Lung (tissue), 12 donors: ENCODE data around the gene THY1. TPM values are rescaled to one million over a fixed set of nuclear protein-coding genes. Genes with fewer than 3 reads are reported as not detected.
A peak's percentile ranks its signal among the peaks of the same experiment; 100 is the strongest.

Experiments used
- ATAC-seq: fragments of 200-7000 bp; cut with Tn5 transposase; one replicate; pipeline ENCODE4 v1.9.1; 2020; ENCODE audit warnings: moderate number of reproducible peaks; ENCODE audit not compliant: insufficient read depth, low FRiP score
- DNase-seq, 3 donors: peaks; one replicate each; pipeline ENCODE4 v3.0.0-alpha.2; 2013 to 2017
- H3K27ac ChIP-seq, 2 donors: one replicate each; pipeline ENCODE4 v1.5.1; 2013; ENCODE audit warnings: mild to moderate bottlenecking in 2 of 2, moderate library complexity in 2 of 2, control low read depth in 1 of 2, inconsistent platforms in 1 of 2, low read depth in 1 of 2, low read length in 1 of 2
- H3K27me3 ChIP-seq, 3 donors: one replicate each; pipeline ENCODE4 v1.5.1; 2013; ENCODE audit warnings: low read length in 2 of 3; ENCODE audit not compliant: control insufficient read depth in 3 of 3, insufficient read depth in 3 of 3
- H3K36me3 ChIP-seq, 4 donors: one replicate each; pipeline ENCODE4 v1.5.1; 2013; ENCODE audit warnings: low read length in 4 of 4, mild to moderate bottlenecking in 1 of 4, moderate library complexity in 1 of 4; ENCODE audit not compliant: control insufficient read depth in 4 of 4, insufficient read depth in 4 of 4
- H3K4me1 ChIP-seq, 5 donors: one replicate each; pipeline ENCODE4 v1.5.1; 2013; ENCODE audit warnings: low read length in 5 of 5, mild to moderate bottlenecking in 2 of 5, moderate library complexity in 1 of 5; ENCODE audit not compliant: control insufficient read depth in 5 of 5, insufficient read depth in 5 of 5
- H3K4me3 ChIP-seq: one replicate; pipeline ENCODE4 v1.5.1; 2013; ENCODE audit warnings: mild to moderate bottlenecking, control low read depth, moderate library complexity
- H3K9ac ChIP-seq, 2 donors: one replicate each; pipeline ENCODE4 v1.5.1; 2013; ENCODE audit warnings: low read length in 2 of 2, control low read depth in 1 of 2; ENCODE audit not compliant: insufficient read depth in 1 of 2
- H3K9me3 ChIP-seq, 4 donors: one replicate each; pipeline ENCODE4 v1.5.1; 2013; ENCODE audit warnings: low read length in 3 of 4, mild to moderate bottlenecking in 1 of 4, moderate library complexity in 1 of 4; ENCODE audit not compliant: control insufficient read depth in 4 of 4, insufficient read depth in 3 of 4
- WGBS, 2 donors: extraction: QIAGEN DNeasy Blood & Tissue Kit; methylation state at CpG; one replicate each; pipeline ENCODE4 v1.1.7; 2013; 5-methylcytosine and 5-hydroxymethylcytosine counted together
- polyA plus RNA-seq, 2 donors: library from polyadenylated mRNA; stranded (reverse); fragments of 200-250 nt; gene quantifications; one replicate each; pipeline ENCODE4 v1.2.1, GENCODE V29; 2013
- total RNA-seq, 2 donors: library from RNA; depleted of rRNA in 1 of 2; stranded (reverse); fragments of >200 nt in 1 of 2; gene quantifications; one replicate each; pipeline ENCODE4 v1.2.1, GENCODE V29; 2014 to 2021
- TF ChIP-seq, protein P1 (sequence below): IDR thresholded peaks from 2 replicates; pipeline ENCODE4 v1.5.1; 2012; ENCODE audit warnings: mild to moderate bottlenecking; ENCODE audit errors: control extremely low read depth, extremely low read depth
- donor health status: control.
- donor health status: control.
- donor health status: Bipolar disorder and iron deficiency.
- donor health status: healthy.
- donor health status: DM: yes; HTN: yes; CAD: no.

The THY1 gene
- total and polyA plus RNA-seq, 4 donors: 5.1 to 44.2 (median 13.3) TPM

DNA sequence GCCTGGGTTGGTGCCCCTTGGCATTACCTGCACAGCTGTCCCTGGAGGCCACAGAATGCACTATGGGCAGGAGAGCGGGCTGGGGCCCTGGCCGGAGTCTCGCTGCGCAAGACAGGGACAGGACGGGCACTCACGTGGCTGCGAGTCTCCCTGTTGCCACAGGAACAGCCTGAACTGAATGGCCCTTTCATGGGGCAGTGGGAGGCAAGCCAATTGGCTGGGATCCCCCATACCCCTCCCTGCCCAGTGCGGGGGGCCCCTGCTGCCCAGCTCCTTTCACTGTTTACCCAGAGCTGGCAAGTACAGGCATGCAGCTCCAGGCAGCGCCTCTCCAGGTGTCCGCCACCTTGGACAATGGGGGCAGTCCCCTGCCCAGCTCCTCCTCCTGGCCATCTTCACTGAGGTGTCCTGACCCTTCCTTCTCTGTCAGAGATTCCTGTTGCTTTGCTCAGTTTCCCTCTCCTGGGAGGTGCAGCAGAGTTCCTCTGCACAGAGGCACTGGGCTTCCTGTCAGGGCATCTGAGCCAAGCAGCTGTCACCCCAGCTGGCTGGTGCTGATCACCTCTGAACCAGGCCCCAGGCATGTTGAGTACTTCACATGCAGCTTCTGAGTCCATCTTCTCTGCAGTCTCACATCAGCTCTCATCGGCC lies 46.6 kb downstream of the THY1 start:
- Histone ChIP-seq H3K36me3 (no peaks in the 10 kb centered on the region), H3K4me3 (no peak overlapping the region), H3K4me1 (peaks cover 0 to 33% (median 8%) of the 10 kb centered on the region in 5 donors), H3K9me3 (no peaks in the 10 kb centered on the region), H3K27ac (peak overlapping the region in 1 of 2 donors; percentile 81), H3K9ac (no peak overlapping the region), H3K27me3 (no peaks in the 10 kb centered on the region)
- DNase-seq: peak; percentile 42 to 73 (median 72)
- TF ChIP-seq, protein P1, sequence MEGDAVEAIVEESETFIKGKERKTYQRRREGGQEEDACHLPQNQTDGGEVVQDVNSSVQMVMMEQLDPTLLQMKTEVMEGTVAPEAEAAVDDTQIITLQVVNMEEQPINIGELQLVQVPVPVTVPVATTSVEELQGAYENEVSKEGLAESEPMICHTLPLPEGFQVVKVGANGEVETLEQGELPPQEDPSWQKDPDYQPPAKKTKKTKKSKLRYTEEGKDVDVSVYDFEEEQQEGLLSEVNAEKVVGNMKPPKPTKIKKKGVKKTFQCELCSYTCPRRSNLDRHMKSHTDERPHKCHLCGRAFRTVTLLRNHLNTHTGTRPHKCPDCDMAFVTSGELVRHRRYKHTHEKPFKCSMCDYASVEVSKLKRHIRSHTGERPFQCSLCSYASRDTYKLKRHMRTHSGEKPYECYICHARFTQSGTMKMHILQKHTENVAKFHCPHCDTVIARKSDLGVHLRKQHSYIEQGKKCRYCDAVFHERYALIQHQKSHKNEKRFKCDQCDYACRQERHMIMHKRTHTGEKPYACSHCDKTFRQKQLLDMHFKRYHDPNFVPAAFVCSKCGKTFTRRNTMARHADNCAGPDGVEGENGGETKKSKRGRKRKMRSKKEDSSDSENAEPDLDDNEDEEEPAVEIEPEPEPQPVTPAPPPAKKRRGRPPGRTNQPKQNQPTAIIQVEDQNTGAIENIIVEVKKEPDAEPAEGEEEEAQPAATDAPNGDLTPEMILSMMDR: no peak
- no peak for ATAC-seq
- 66 to 84% methylated on average over 11 of the region's 11 CpGs for WGBS, 2 donors

DNA sequence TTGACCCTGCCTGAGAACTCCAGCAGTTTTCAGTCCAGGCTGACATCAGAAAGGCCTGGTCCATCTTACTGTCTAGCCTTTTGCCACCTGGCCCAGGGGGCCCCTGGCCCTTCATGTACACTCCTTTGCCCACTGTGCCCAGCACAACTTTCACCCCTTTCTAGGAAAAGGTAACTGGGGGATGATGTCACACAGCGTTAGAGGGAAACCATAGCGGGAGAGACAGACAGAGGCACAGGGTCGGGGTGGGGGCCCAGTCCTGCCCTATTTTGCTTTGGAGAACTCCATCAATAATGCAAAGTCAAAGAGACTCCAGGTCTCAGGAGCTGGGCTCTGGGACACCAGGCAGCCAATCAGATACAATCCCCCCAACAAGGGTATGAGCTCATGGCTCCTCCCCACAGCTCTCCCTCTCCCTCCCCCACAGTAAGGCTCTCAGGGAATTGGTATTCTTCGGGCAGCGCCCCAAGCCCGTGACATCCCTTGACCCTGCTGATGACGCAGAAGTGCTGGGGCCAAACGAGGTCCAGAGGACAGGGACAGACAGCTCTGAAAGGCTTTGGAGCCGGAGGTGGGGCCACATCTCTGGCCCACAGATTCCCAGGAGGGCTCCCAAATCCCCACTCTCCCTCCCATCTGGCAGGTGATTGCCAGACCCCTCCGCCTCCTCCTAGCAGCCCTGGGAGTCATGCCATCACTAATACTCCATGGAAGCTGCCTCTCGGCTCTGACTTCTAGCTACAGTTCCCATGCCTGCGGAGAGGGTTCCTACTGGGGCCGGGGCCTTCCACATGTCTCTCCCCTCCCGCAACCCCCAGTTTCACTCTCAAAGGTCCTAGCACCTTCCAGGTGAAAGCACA lies 47.4 kb downstream of the THY1 start:
- peaks cover 0 to 32% (median 10%) of the 10 kb centered on the region in 5 donors for H3K4me1 ChIP-seq
- H3K9me3 ChIP-seq: no peaks in the 10 kb centered on the region
- ATAC-seq: no peak
- peak overlapping the region in 1 of 2 donors; percentile 86 for H3K27ac ChIP-seq
- WGBS, 2 donors: 59 to 79% methylated on average over 14 of the region's 14 CpGs
- peak; percentile 61 to 70 (median 68) for DNase-seq
- H3K9ac ChIP-seq: peak overlapping the region in 1 of 2 donors; percentile 42
- TF ChIP-seq, protein P1: no peak
- H3K27me3 ChIP-seq: no peaks in the 10 kb centered on the region
- H3K36me3 ChIP-seq: no peaks in the 10 kb centered on the region
- no peak overlapping the region for H3K4me3 ChIP-seq

DNA sequence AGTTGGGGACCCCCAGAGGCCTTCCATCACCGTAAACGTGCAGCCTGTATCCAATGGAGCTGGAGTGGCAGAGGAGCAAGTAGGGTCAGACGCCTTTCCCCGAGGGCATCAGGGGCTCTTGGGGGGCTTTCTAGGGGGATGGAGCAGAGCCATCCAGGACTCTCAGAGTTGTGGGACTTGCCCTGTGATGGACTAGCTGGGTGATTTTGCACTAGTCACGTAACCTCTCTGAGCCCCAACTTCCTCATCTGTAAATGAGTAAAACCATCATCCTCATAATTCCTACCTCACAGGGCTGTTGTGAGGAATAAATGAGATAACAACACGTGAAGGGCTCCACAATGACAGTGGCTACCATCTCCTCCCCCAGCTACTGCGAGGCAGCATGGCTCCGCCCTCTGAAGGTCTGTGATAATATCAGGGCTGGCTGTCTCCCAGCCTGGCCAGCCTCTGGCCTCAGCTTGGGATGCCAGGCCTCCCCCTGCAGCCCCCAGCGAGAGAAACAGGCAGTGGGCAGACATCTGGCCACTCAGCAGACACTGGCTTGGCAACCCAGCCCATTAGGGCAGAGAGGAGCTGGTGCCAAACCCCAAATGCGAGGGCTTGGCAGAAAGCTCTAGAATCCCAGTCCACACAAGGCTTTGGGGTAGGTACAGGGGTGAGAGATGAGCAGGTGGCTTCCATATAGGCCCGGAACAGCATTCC lies 48.2 kb downstream of the THY1 start:
- no peak overlapping the region for H3K9ac ChIP-seq
- H3K4me1 ChIP-seq: peaks cover 0 to 35% (median 14%) of the 10 kb centered on the region in 5 donors
- DNase-seq (no peak), ATAC-seq (no peak)
- no peaks in the 10 kb centered on the region for H3K27me3 ChIP-seq
- whole genome bisulfite sequencing, 2 donors: 57 to 60% methylated on average over 11 of the region's 11 CpGs
- no peaks in the 10 kb centered on the region for H3K9me3 ChIP-seq
- peak overlapping the region in 1 of 2 donors; percentile 86 for H3K27ac ChIP-seq
- H3K36me3 ChIP-seq: no peaks in the 10 kb centered on the region
- TF ChIP-seq, protein P1: no peak
- H3K4me3 ChIP-seq: no peak overlapping the region
